ENCODE results near the gene C9orf43.

DNA sequence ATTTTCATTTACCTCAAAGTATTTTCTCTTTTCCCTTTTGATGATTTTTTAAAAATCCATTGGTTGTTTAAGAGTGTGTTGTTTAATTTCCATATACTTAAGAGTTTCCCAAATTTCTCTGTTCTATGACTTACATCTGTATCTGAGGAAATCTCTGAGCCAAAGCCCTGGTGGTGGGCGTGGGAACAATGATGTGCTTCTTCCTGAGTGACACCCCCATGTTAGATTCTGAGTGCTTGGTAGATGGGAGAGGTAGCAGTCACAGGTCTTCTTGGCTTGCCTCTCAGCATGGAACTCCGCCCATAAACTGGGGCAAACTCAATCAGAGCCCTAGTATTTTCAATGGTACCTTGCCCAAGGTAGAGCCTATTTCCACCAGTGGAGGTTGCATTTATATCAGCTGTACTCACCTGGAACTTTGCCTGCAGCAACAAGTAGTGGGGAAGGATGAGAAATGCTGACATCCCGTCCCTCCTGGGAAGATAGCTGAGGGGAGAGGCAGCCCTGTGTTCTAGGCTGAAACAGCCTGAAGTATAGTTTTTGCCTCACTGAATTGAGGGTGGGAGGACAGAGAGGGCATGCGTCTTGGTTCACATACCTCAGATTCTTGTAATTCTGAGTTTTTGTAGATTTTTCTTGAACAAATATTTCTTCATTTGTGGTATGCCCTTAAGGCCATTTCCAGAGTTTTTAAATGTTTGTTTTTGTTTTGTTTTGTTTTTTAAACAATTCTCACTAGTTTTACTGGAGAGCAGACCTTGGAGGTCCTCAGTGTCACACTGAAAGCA is 26.4 kb downstream of the C9orf43 start:
- TF ChIP-seq, protein P1, sequence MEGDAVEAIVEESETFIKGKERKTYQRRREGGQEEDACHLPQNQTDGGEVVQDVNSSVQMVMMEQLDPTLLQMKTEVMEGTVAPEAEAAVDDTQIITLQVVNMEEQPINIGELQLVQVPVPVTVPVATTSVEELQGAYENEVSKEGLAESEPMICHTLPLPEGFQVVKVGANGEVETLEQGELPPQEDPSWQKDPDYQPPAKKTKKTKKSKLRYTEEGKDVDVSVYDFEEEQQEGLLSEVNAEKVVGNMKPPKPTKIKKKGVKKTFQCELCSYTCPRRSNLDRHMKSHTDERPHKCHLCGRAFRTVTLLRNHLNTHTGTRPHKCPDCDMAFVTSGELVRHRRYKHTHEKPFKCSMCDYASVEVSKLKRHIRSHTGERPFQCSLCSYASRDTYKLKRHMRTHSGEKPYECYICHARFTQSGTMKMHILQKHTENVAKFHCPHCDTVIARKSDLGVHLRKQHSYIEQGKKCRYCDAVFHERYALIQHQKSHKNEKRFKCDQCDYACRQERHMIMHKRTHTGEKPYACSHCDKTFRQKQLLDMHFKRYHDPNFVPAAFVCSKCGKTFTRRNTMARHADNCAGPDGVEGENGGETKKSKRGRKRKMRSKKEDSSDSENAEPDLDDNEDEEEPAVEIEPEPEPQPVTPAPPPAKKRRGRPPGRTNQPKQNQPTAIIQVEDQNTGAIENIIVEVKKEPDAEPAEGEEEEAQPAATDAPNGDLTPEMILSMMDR (IDR thresholded peaks at IDR 0.05; ENCODE audit: insufficient read depth, low read length), result no peak
- TF ChIP-seq POLR2AphosphoS5 (IDR thresholded peaks at IDR 0.05; ENCODE audit: low read depth), result no peak
- TF ChIP-seq, protein P2, sequence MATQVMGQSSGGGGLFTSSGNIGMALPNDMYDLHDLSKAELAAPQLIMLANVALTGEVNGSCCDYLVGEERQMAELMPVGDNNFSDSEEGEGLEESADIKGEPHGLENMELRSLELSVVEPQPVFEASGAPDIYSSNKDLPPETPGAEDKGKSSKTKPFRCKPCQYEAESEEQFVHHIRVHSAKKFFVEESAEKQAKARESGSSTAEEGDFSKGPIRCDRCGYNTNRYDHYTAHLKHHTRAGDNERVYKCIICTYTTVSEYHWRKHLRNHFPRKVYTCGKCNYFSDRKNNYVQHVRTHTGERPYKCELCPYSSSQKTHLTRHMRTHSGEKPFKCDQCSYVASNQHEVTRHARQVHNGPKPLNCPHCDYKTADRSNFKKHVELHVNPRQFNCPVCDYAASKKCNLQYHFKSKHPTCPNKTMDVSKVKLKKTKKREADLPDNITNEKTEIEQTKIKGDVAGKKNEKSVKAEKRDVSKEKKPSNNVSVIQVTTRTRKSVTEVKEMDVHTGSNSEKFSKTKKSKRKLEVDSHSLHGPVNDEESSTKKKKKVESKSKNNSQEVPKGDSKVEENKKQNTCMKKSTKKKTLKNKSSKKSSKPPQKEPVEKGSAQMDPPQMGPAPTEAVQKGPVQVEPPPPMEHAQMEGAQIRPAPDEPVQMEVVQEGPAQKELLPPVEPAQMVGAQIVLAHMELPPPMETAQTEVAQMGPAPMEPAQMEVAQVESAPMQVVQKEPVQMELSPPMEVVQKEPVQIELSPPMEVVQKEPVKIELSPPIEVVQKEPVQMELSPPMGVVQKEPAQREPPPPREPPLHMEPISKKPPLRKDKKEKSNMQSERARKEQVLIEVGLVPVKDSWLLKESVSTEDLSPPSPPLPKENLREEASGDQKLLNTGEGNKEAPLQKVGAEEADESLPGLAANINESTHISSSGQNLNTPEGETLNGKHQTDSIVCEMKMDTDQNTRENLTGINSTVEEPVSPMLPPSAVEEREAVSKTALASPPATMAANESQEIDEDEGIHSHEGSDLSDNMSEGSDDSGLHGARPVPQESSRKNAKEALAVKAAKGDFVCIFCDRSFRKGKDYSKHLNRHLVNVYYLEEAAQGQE (IDR thresholded peaks at IDR 0.05; ENCODE audit: insufficient replicate concordance, low read depth), result no peak

Data from HL-60 (cell line).